Glomerular visceral epithelial cell (primary cell): Measurements from ENCODE around the gene FUT7.
"Not testable (repeated sequence)": the region's sequence is repeated elsewhere in the genome, so short reads cannot be mapped to it uniquely, and the experiment has no call there.

Experiments
- DNase-seq: peaks from one replicate; pipeline ENCODE4 v3.0.0-alpha.2; 2016; ENCODE audit errors: extremely low spot score

FUT7 gene

DNA sequence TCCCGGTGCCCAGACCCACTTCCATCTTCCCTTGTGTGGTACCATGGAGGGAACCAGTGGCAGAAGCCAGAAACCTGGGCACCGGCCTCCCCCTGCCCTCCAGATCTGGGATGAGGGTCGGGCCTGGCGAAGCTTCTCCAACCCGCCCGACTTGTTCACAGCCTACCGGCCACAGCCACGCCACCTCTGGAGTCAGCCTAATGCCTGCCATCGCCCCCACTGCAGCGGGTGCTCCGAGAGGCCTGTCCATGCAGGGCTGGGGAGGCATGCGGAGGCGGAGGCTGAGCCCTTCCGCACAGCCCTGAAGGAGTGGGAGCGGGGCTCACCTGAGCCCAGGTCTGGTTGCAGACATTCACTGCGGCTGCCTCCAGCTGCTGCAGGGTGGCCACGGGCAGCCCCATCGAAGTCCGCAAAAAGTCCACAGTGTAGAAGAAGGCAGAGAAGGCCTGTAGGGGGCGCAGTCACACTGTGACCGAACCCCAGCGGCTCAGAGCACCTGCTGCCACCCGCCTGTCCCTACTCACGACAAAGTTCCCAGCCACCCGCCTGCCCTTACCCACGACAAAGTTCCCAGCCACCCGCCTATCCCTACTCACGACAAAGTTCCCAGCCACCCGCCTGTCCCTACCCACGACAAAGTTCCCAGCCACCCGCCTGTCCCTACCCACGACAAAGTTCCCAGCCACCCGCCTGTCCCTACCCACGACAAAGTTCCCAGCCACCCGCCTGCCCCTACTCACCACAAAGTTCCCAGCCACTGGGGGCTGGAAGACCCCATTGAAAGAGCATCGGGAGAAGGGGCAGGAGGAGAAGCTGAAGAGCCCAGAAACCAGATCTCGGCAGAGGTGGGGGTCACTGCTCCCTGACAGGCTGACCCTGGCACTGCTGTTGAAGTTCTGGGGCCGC, 17.9 kb upstream of the FUT7 start:
- DNase-seq, result no peak

DNA sequence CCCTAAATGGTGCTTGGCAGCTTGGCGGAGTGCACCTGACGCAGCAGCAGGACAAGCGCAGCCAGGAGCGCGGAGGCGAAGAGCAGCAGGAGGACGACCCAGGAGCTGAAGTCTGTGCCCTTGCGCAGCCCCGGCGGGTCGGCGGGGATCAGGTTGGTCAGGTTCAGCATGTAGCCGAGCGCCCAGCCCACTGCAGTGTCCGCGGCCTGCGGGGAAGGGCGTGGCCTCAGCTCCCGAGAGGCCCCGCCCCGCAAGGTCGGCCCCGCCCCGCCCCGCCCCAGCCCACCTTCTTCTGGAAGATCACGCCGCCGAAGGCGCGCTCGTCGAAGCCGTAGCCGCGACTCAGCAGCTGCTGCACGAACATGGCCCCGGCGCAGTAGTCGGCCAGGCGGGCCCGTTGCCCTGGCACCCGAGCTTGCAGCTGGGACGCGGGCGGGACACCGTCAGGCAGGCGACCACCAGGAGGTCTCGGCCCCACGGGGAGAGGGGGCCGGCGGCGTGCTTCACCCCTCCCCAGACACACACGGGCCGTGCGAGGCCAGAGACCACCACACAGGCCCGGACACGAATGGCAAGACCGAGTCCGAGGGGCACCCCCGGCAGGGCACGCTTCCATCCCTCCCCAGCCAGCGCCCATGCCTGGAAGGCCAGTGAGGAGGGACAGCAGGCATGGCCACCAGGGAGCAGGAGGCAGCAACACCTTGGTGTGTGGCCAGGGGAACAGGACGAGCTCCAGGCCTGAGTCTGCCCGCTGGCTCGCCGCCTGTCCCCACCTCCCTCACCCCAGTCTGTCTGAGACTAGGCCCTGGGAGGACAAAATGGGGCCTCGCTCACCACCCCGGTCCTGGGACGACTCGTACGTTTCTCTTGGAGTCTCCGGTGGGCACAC, 17.0 kb upstream of the FUT7 start:
- no peak for DNase-seq

DNA sequence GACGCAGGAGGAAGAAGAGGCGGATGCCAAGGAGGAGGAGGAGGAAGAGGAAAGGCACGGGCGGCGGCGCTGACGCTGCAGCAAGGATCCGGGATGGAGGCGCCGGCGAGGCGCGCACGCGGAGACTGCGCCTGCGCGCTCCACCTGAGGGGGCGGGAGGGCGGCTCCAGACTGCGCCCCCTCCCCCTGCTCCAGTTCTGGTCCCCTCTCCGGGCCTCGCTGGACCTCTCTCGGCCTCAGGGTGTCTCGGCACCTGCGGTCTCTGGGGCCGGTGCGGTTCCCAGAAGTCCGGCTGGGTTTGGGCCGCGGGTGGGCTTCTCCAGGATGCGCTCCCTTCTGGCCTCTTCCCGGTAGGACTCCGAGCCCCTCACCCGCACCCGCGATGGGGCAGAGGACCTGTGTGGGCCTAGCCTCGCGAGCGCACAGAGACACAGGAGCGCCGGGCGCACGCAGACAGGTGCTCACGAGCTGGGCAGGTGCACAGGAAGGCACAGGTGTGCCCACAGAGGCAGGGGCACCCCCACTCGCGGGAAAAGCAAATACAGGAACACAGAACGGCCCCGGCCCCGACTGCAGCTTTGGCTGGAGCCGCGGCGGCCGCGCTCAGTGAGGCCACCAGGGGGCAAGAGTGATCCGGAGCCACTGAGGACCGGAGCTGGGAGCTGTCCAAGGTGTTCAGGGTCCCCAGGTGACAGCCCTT, 14.3 kb upstream of the FUT7 start, which contains the start of gene NPDC1:
NPDC1 (minus strand) TSS at position 90 of the 700 bp plus-strand sequence. CDS start 188 bp downstream, outside the sequence.
- DNase-seq, result peak; percentile 75

DNA sequence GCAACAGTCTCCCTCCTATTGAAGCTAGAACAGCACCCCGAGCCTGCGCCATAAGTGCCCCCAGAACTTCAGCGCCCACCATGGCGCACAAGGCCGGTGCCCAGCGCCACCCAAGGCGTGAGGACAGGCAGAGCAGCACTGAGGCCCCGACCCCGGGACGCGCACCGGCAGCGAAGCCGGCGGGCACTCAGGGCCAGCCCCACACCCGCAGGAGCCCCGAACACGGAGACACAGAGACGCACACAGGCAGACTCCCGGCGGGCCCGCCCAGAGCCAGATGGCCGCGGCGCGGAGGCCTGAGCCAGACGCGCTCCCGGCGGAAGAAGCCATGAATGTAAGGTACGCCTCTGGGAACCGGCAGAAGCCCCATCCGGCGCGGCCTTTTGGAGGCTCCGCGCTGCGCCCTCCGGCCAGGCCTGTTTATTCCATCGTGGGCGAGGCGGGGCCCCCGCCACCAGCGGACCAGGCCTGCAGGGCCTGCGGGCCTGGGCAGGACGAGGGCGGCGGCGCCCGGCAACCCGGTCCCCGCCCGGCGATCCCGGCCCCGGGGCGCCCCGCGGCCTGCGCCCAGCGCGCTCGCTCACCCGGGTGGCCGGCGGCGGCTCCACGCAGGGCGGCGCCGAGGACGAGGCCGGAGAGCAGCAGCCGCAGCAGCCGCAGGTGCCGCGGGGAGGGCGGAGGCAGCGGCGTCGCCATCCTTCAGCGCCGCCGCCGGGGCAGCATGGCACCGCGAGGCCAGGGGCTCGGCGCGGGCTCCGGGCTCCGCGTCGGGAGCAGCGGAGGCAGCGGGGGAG, 13.6 kb upstream of the FUT7 start:
- DNase-seq, result no peak

DNA sequence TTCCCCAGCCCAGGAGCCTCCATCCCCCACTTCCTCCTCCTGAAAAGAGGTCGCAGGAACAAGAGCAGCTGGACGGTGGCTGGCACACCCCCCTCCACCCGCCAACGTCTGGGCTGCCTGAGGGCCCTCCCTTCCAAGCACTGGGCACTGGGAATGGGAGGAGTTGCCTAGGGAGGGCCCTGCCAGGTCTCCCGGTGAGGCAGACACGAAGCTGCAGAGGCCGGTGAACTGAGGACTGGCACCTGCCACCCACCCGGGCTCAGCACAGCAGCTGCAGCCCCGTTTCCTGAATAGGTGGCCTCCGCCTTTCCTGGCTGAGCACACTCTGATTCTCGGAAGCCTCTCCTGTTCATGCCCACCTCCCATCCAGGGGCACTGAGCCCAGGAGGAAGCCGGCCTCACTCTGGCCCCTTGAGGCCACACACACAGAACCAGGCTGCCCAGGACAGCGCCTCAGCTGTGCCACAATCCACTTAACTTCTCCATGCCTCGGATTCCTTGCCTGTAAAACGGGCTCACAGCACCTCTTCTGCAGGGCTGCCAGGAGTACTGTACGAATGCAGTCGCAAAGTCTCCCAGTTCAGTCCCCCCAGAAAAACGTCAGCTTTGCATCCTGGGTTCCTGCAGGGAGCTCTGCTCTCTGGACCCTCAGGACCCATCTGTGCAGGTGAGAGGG, 12.8 kb upstream of the FUT7 start:
- peak; percentile 50 for DNase-seq

DNA sequence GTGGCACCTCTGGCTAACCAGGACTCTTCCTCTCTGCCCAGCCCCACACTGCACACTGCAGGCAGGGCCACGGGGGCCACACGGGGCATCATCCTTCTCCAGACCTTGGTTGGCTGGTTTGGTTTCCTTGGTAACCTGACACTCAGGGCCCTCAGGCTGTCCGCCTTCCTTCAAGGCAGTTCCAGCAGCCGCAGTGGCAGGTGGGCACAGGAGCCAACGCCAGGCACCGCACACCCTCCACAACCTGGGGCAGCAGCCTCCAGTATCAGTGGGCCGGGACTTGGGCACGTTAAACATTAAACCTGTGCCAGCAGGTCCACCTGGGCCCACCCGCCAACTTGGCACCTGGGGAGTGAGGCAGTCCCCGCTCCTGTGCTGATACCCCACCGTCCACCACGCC, 12.1 kb upstream of the FUT7 start:
- DNase-seq, result no peak

DNA sequence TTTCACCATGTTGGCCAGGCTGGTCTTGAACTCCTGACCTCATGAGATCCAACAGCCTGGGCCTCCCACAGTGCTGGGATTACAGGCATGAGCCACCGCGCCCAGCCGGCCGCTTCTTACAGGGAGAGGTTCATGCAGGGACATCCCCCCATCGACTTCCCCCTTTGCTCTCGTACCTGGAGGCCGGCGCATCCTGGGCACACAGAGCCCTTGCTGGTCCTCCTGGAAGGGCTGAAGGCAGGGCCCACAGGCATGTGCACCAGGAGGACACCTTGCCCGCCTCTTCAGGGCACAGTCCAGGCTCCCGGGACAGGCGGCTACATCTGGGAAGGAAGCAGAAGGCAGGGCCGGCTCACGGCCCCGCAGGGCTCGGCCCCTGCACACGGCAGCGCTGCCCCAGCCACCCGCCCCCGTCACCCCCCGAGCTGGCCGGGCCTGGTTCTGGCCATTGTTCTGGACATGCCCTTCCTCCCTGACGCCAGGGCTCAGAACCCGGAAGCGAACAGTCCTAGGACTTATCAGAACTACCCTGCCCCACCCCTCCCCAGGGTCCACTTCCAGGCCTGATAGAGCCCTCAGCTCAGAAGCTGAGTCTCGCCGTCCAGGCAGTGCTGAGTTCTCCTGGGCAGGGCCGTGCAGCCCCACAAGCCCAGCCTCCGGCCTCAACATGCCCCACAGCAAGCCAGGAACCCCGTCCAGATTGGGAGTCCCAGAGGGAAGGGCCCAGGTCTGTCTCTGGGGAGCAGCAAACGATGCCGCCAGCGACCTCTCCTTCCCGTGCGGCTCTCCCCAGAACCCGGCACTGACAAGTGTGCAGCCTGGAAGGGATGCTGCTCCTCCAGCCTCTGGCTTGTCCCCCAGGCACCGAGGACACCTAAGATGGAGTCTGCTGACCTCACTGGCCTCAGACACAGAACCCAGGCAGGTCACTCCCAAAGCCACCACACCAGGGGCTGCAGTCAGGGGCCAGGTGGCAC, 11.2 kb upstream of the FUT7 start:
- DNase-seq, result no peak

DNA sequence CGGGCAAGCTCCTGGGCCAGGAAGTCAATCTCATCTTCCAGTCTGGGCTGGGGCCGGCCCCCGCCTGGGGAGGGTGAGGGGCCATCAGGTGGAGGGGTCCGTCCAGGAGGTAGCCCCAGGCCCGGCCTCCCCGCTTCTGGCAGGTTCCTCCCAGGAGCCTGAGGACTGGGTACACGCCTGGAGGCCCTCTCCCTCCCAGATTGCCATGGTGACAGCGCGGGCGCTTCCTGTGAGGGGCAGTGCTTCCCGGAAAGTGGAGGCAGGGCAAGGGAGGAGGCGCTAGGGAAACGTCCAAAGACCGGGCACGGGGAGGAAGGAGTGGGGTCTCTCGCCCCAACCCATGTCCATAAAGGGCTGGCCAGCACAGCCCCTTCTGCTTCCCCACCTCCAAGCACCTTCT, 9.2 kb upstream of the FUT7 start:
- no peak for DNase-seq

DNA sequence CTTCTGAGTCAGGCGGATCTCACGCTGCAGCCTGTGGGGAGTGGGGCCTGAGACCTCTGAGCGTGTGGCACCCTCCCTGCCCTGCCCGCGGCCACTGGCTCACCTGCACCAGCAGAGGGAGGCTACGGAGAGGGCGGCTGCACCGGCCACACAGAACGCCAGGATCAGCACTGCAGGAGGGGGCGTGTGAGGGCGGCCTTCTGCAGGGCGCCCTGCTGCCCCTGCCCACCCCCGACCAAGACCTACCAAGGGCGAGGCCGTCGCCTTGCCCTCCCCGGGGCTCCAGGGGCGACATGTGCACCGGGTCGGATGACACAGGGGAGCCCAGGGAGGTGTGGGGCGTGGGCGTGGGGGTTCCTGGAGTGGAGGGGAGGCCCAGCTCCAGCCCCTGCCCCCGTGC, 8.7 kb upstream of the FUT7 start:
- DNase-seq, result no peak

DNA sequence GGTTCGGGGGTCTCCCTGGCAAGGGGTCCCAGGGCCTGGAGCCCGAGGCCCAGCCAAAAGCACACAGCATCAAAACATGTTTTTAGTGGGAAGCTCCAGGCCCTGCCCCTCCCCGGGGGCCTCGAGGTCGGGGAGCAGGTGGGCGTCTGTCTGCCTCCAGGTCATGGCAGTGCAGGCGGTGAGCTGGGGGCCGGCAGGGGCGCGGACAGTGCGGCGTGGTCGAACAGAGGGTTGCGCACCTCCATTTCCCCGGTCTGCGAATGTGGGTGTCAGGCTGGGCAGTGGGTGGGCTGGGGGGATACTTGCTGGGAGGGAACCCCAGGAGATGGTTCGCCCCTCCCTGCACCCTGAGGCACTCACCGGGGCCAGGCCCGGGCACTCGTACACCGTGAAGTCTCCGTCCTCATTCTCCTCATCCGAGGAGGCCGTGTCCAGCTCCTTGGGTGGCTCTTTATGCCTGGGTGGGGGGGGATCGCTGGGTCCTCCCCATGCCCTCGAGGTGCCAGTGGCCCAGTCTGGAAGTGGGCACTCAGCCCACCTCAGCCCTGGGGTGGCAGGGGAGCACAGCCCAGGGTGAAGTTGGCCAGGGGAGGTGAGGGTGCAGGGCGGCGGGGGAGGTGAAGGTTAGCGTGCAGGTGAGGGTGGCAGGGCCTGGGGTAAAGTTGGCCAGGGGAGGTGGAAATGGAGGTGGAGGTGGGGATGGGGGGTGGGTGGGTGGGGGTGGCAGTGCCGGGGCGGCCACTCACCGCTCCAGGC, 7.9 kb upstream of the FUT7 start:
- DNase-seq, result no peak

DNA sequence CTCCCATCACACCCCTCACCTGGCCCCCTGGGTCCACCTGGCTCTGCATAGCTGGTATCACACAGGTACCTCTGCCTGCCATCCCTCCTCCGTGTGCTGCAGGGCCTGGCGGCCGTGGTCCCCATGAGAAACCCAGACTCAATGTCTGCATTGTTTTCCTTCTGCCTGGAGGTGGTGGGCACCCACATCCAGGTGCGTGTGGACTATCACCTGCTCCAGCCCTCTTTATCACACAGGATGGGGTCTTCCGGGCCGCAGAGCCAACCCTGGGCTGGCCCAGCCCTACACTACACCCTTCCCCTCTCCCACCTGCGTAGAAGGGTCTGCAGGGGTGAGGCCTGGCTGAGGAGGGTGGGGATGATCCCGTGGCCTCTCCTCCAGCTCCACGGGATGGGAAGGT, 7.0 kb upstream of the FUT7 start:
- DNase-seq, result no peak

DNA sequence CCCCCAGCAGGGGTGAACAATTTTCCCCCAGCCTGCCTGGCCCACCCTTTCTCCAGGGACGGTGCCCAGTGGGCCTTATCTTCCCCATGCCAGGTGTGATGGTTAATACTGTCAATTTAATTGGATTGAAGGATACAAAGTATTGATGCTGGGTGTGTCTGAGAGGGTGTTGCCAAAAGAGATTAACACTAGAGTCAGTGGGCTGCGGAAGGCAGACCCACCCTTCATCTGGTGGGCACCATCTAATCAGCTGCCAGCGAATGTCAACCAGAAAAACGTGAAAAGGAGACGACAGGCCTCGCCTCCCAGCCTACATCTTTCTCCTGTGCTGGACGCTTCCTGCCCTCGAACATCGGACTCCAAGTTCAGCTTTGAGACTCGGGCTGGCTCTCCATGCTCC, 5.6 kb upstream of the FUT7 start:
- DNase-seq, result no peak

DNA sequence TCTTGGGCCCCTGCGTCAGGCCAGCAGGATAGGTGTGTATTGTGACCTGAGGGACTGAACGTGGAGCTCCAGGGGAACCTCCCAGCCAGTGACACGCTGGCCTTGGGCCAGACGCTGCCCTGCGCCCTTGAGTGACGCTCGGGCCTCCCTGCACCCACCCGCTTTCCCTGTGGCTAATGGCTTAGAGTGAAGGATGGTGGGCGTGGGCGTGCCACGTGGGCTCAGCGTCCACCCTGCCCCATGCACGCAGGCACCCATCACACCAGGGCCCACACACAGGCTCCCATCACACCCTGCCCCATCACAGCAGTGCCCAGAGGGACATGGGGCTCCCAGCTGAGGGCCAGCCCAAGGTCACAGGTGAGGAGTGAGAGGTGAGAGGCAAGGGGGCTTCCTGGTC, 5.1 kb upstream of the FUT7 start:
- DNase-seq, result no peak

DNA sequence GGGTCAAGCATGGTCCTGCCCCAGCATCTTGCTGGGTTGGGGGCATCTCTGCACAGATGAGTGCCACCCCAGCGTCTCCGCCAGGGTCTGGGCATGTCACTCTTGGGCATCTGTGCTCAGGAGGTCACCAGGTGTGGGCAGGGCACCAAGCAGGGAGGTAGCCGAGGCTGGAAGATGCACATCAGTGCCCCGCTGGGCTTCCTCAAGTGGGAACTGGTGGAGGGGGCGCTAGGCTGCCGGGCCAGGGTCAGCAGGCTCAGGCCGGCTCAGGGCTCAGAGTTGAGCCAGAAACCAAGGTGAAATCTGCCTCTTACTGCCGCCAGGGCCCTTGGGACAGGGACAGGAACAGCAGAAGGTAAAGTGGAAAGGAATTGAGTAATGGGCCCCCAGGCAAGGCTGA, 4.0 kb upstream of the FUT7 start:
- DNase-seq, result no peak

DNA sequence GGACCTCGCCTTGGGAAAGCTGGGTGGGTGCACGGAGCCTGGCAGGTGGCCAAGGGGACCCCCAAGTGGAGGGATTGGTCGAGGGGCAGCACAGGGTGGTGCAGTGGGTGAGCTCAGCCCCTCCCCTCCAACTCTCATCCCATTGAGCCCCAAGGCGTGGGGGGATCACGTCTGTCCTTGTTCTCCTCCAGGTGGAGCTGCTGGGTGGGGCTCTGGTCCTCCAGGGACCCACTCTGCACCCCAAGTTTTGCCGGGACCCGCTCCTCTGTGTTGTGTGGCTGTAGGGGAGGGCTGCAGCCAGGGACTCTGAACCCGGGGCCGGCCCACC, 3.6 kb upstream of the FUT7 start:
- DNase-seq, result no peak

DNA sequence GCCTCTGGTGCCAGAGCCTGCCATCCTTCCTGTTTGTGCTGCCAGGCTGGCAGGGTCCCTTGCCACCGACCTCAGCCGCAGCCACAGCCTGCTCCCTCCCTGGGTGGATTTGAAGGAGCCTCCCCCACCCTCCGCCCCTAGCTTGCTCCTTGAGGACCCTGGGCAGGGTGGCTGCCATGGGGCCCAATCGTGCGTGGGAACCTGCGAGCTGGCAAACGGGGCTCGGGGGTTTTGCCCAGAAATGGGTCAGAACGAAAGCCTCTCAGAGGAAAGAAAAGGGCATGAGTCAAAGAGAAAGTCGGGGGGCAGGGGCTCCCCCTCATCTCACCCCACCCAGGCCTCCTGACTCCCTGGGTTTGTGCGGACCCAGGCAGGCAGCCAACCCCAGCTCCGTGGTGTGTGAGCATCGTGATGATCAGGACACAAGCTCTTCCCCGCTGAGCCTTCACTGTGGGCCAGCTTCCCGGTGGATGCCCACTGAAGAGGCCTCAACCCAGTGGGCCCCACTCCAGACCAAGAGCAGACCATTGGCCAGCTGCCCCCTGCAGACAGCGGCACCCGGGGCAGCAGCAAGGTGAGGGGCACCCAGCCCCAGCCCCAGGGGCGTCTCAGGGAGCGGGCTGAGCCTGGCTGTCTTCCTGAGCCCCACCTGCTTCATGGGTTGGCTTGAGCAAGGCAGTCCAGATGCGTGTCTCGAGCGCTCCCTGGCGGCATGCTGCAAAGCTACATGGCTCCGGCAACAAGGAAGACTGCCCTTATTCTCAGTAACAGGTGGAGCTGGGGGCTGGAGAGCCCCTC, 3.0 kb upstream of the FUT7 start:
- peak; percentile 83 for DNase-seq

DNA sequence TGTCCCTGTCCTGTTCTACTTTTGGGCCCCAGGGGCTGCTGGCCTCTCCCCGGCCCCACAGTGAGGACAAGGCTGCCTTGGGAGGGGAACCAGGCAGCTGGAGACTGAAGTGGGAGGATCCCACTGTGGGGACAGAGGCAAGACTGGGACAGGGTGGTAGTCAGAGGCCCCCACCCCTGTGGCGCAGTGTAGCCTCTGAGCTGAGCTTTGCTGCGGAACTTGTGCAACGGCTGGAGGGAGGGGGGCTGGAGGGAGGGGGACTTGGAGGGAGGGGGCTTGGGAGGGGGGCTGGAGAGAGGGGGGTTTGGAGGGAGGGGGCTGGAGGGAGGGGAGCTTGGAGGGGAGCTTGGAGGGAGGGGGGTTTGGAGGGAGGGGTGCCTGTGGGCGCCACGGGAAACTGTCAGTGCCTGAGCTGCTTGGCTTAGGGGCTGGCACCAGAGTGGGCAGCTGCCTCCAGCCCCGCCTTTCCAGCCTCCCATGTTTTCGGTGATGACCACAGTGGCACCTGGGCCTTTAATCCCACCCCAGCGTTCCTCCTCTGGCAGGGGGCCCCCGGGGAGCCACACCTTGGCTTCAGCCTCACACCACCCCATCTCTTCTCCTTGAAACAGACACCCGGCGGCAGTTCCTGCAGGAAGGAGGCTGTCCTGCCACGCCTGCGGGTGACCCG, 2.3 kb upstream of the FUT7 start:
- no peak for DNase-seq

DNA sequence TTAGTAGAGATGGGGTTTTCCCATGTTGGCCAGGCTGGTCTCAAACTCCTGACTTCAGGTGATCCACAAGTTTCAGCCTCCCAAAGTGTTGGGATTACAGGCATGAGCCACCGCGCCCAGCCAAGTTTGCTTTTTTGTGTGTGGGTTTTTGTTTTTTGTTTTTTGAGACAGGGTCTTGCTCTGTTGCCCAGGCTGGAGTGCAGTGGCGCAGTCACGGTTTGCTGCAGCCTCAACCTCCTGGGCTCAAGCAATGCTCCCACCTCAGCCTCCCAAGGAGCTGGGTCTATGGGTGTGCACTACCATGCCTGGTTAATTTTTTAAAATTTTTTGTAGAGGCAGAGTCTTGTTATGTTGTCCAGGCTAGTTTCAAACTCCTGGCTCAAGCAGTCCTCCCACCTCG, 1.6 kb upstream of the FUT7 start:
- DNase-seq, result not testable (repeated sequence)
